GM18907 (cell line): Measurements from ENCODE around the gene BCL7A.
"Not testable (repeated sequence)": the region's sequence is repeated elsewhere in the genome, so short reads cannot be mapped to it uniquely, and the experiment has no call there.

ENCODE experiments used
- ATAC-seq: cut with Tn5 transposase; IDR thresholded peaks from one replicate; pipeline ENCODE4 v1.9.1; 2021; ENCODE audit warnings: mild to moderate bottlenecking, moderate library complexity; ENCODE audit not compliant: unreplicated experiment

Gene BCL7A

GRCh38 chr12:122051231-122051876 lies 29.7 kb downstream of the BCL7A start:
- no peak for ATAC-seq

- no peak for ATAC-seq
Measured at GRCh38 chr12:122052285-122052684, 30.6 kb downstream of the BCL7A start.

GRCh38 chr12:122054842-122055520 lies 33.3 kb downstream of the BCL7A start:
- ATAC-seq, result no peak

DNA sequence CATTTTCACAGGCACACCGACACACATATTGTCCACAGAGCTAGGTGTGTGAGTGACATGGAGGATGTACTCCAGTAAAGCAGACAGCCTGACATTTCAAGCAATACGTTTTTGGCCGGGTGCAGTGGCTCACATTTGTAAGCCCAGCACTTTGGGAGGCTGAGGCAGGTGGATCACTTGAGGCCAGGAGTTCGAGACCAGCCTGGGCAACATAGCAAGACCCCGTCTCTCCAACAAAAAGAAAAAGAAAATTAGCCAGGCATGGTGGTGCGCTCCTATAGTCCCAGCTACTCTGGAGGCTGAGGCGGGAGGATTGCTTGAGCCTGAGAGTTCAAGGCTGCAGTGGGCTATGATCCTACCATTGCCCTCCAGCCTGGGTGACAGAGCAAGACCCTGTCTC lies 34.7 kb downstream of the BCL7A start:
- not testable (repeated sequence) for ATAC-seq

DNA sequence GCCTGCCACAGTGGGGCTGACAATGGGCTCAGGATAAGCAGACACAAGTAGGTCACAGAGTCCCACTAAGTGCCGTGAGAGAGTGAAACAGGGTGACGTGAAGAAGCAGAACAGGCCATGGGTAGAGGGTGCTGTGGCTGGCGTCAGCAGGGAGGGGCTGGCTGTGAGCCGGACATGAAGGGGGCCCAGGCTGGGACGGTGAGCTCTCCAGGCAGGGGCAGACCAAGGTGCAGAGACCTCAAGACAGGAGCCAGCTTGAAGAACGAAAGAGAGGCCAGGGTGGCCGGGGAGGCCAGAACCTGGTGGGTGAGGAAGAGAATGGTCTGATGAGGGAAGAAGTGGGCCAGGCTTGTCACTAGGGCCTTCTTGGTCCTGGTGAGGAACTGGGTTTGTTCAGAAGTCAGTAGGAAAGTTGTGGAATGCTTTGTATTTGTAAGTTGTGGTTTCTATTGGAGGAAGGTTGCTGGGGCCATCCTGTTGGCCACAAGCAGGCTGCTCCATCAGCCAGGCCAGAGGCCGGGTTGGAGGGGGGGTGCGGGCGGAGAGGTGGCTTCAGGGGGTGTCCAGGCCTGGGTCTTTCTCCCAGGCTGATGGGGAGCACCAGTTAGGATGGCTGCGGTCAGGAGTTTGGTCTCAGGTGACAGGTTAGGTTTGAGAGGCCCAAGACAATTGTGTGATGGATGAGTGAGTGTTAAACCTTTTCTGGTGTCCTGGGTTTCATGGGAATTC lies 35.5 kb downstream of the BCL7A start:
- ATAC-seq, result no peak

- ATAC-seq, result no peak
Measured at GRCh38 chr12:122057769-122058168, 36.1 kb downstream of the BCL7A start.

GRCh38 chr12:122058549-122059149 lies 37.0 kb downstream of the BCL7A start:
- no peak for ATAC-seq

DNA sequence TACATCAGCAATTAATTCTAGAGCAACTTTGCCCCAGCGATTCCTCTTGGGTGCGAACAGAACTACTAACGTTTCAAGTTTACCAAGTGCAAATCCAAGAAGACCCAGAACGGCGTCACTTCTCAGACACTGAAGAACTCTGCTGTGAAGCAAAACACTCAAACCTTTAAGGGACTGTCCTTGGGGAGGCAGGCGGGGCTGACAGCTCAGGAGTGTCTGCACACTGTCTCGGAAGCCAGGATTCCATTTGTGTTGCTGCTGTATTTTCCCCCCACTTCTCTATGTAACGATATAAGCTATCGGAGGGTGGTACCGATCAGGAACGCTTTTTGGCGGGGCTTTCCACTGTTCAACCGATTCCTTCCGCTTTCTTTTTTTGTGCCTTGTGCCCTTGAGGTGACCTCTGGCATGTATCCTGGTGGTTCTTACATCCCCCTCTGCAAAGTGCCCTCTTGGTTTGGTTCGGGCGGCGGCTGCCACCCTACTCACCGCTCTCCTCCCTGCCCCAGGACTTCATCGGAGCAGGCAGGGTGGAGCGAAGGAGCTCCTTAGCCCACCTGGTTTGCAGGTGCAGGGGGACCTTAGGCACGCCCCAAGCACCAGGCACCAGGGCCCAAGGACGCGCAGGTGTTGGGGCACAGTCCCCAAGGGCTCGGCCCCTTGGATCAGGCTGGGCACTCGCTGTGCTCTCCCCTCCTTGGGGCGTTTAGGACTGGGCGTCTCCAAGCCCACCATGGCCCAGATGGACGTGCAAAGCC lies 37.7 kb downstream of the BCL7A start:
- no peak for ATAC-seq

DNA sequence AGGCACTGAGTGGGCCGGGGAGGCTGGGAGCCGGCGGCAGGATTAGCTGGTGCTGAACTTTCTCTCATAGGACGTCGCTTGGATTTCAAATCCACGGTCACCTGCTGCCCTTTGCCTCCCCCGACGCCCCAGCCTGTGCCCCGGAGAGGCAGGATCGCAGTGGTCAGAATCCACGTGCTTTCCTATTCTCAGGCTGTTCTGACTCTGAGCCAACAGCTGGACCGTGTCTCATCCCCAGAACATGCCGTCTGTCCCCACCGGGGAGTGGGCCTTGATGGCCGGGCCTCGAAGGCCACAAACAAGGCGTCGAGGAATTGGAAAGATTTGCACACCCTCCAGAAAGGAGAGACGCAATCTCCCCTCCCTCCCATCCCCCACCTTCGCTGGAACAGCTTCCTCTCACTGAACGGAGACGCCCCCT lies 38.4 kb downstream of the BCL7A start:
- no peak for ATAC-seq

GRCh38 chr12:122061253-122061652 lies 39.6 kb downstream of the BCL7A start:
- ATAC-seq, result no peak

GRCh38 chr12:122062832-122063693 lies 41.4 kb downstream of the BCL7A start:
- ATAC-seq, result no peak

- ATAC-seq, result no peak
Measured at GRCh38 chr12:122063694-122064024, 42.0 kb downstream of the BCL7A start.

- peak; percentile 50 for ATAC-seq
Measured at GRCh38 chr12:122064025-122064777, 42.5 kb downstream of the BCL7A start.

DNA sequence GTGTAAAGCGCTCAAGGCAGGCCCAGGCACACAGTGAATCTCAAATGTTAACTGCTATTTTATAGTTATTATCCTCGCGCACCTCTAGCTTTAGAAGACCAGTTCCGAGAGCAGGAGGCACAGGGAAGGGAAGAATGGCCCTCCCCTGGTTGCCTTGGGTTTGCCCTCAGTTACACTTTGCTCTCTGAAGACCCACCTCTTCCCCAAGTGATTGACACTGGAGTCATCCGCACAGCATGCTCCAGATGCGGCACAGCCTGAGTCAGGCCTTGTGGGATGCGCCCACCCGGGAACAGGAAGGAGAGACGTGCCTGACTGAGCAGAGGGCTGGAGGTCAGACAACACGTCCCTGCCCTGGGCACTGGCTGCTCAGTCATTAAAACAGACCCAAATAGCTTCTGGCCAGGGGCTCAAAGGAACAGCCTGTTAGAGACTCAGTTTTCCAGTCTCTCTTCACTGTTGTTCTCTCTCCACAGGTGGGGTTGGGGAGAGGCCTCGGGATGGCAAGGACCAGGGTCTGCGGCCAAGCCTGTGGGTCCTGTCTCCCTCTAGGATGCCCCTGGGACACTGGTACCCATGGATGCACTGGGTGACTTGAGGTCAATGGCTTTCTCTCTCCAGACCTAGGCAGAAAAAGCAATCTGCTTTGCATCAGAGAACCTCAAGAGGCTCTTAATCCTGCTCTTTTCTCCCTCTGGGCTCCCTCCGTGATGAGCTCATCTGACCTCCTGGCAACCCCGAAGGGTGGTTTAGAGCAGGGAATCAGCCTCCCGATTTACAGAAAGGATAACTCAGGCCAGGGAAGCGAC lies 43.3 kb downstream of the BCL7A start:
- no peak for ATAC-seq

DNA sequence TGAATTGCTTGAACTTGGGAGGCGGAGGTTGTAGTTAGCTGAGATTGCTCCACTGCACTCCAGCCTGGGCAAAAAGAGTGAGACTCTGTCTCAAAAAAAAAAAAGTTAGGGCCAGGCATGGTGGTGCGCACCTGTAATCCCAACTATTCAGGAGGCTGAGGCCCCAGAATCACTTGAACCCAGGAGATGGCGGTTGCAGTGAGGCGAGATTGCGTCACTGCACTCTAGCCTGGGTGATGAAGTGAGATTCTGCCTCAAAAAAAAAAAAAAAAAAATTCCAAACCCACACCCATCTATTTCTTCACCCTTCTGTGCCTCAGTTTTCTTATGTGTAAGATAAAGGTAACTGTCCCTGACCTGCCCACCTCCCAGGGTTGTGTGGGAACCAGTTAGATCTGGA lies 45.9 kb downstream of the BCL7A start:
- peak; percentile 15 for ATAC-seq

- peak; percentile 84 for ATAC-seq
Measured at GRCh38 chr12:122067966-122068365, 46.3 kb downstream of the BCL7A start.

- ATAC-seq, result no peak
Measured at GRCh38 chr12:122072031-122072970, 50.6 kb downstream of the BCL7A start.
